Fibroblast of skin of left quadriceps (primary cell): ENCODE measurements around the gene PJA2.

ENCODE experiments used
- DNase-seq, 2 experiments: peaks; one replicate each; pipeline ENCODE4 v3.0.0-alpha.2; 2013; ENCODE audit warnings: low read depth in 2 of 2

The PJA2 gene

DNA sequence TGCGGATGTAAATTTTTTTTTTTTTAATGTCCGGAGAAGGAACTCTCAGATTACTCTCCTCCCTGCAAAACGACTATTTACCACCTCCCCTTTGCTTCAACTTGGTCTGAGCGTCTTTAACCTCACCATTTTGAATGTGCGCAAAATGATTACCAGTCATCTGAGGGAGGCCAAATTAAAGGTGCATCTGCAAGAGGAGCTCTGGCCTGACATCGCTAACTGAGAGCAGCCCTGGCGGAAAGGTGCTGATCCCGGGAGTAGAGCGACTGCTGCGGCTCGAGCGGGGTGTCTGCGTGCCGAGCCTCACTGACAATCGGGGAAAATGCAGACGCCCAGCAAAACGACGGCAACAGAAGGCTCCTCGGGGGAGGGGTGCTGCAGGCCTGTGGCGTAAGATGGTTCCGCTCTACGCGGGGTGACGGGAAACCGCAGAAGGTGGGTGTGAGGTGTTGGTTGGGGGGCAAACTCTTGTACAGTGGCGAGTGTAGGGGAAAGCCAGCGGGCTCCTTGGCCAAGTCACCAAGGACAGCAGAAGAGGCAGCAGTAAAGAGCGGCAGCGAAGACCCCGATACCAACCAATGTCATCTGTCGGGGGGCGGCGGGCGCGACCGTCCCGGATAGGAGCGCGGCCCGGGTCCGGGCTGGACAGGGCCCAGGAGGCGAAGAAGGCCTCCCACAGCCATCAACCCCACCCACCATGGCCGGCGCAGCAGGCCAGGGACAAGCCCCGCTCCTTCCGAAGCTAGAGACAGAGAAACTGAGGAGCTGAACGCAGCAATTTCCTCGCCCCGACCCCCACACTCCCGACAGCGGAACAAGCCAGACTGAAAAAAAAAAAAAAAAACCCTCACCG lies 557 bp downstream of the PJA2 start:
- DNase-seq = peak; percentile 40 to 44

DNA sequence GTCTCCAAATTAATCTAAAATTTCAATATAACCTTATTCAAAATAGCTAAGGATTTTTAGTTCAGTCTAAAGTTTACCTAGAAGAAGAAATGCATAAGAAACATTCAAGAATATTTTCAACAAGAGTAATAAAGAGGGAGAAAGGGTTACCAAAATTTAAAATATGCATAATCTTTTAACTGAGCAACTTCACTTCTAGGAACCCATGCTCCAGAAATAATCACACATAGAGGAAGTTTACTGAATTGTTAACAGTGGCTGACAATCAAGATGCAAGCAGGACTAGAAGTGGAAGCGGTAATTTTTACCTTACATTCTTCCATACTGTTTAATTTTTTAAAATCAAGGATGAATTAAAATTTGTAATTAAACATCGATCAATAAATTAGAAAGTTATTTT lies 1.9 kb downstream of the PJA2 start:
- no peak for DNase-seq

DNA sequence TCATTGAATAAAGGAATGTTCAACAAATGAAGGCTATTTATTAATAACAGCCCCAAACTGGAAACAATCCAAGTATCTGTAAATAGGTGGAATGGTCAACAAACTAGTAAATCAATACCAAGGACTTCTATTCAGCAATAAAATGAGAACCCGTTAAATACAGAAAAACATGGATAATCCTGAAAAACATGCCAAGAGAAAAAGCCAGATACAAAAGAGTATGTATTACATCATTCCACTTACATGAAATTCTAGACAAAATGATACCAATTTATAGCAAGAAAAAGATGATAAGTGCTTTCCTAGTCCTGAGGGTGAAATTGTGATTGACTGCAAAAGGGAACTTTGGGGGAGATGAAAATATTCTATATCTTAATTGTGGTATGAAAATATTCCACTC lies 3.1 kb downstream of the PJA2 start:
- DNase-seq = no peak

DNA sequence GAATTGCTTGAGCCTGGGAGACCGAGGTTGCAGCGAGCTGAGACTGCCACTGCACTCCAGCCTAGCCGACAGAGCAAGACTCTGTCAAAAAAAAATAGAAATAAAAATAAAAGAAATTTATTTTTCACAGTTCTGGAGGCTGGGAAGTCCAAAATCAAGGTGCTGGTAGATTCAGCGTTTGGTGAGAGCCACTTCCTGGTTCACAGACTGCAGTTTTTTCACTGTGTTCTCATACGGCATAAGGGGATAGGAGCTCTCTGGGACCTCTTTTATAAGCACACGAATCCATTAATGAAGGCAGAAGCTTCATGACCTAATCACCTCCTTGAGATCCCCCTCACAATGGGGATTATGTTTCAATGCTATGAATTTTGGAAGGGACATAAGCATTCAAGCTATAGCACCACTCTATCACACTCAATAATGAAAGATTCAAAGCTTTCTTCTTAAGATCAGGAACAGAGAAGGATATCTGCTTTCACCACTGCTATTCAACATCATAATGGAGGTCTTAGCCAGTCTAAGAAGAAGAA lies 5.3 kb downstream of the PJA2 start:
- no peak for DNase-seq

DNA sequence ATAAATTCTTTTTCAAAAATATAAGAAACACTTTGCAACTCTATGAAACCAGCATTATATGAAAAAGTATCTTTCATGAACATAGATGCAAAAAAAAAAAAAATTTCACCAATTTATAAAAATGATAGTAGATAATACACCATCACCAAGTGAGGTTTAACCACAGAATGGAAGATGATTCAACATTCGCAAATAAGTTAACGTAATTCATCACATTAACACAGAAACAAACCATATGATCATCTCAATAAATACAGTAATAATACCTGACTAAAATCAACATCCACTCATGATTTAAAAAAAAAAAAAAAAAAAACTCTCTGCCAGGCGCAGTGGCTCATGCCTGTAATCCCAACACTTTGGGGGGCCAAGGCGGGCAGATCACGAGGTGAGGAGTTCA lies 6.3 kb downstream of the PJA2 start:
- DNase-seq = no peak

DNA sequence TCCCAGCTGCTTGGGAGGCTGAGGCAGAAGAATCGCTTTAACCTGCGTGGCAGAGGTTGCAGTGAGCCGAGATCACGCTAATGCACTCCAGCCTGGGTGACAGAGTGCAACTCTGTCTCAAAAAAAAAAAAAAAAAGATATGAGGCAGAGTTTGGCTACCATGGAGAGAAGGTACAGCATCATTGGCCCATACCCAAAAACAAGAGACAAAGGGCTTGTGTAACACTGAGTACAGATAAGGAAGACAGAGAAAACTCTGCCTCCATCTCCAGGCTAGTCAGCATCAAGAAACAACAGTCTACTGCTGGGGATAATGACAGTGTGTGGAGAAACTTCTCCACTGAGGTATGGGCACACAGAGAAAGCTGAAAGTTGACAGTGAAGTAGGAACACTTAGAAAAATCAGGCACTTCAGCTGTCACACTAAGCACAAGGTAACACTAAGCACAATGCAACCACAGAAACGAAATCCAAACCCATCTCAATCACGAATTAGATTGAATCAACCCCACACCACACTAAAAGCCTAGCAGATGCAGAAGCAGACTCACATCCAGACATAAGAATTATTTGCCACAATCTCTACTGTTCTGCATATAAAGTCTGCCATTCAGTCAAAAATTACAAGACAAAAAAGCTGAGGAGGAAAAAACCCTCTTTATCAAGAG lies 10.5 kb downstream of the PJA2 start:
- no peak for DNase-seq

DNA sequence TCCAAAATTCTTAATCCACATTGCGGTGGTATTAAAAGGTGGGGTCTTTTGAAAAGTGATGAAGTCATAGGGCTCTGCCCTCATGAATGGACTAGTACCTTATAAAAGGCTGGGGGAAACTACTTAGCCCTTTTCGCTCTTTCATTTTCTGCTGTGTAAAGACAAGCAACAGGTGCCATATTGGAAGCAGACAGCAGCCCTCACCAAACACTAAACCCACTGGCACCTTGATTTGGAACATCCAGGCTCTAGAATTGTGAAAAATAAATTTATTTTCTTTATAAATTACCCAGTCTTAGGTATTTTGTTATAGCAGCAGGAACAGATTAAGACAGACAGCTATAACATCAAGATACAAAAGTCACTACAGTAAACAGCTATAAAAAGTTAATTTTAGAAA lies 12.8 kb downstream of the PJA2 start:
- no peak for DNase-seq

- no peak for DNase-seq
Observed at GRCh38 chr5:109394806-109395205, 15.0 kb downstream of the PJA2 start.

GRCh38 chr5:109390188-109390587 lies 19.6 kb downstream of the PJA2 start:
- DNase-seq = no peak

DNA sequence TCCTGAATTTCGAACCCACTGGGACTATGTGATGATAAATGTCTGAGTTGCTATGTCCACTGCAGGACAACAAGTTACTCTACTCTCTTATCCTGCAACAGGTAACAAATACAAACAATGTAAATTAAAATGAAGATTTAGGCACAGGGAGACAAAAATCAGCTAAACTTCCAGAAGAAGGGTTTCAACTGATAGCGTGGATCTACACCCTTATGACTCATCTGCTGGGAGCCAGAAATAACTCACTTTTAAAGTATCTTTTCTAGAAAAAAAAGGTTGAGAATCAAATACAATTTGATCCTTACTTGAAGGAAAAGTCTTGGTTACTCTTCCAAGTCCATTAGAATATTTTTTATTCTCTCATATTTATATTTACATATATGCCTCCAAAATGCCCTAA lies 21.4 kb downstream of the PJA2 start:
- DNase-seq = no peak

DNA sequence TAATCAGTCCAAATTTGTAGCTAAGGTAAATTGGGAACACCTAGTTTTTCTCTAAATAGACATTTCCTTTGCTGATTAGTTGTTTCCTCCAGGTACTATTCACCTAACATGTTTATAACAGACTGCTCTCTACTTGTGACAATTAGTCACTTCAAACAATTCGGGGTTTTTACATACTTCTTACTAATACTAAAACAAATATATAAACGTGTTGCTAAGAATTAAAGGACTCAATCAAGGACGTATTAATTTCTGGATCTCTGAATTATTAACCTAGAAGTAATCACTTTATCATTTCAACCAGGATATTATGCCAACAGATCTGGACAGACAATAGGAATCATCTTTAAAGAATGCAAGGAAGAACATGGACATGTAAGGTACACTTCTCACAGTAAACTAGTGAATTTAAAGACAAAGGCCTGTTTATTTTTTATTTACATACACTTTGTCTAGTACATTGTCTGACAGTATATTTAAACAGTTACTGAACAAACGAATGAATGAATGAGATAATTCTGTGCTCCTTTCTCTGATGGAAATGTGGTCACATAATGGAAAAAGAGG lies 22.3 kb downstream of the PJA2 start:
- no peak for DNase-seq

GRCh38 chr5:109378095-109378494 lies 31.7 kb downstream of the PJA2 start:
- DNase-seq = no peak

- no peak for DNase-seq
Observed at GRCh38 chr5:109374625-109375024, 35.1 kb downstream of the PJA2 start.

- no peak for DNase-seq
Observed at GRCh38 chr5:109373932-109374331, 35.8 kb downstream of the PJA2 start.

DNA sequence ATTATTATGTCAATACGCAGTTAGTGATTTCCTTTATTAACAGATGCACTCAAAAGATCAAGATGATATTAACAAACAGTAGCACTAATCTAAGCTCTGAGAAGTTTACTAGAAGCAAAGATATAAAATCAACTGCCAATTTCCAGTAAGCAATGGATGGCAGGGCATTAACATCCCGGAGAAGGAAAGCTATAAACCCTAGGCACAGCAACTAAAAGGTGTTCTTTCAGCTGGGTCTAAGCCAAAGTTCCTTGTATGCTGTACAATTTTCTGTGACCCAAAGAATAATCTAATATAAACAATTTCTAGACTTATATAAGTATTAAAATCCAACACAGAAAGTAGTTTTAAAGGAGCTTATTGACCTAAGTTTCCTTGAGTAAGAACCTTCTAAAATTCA lies 39.4 kb downstream of the PJA2 start:
- no peak for DNase-seq

GRCh38 chr5:109365653-109366052 lies 44.1 kb downstream of the PJA2 start:
- no peak for DNase-seq

GRCh38 chr5:109364977-109365376 lies 44.8 kb downstream of the PJA2 start:
- no peak for DNase-seq

DNA sequence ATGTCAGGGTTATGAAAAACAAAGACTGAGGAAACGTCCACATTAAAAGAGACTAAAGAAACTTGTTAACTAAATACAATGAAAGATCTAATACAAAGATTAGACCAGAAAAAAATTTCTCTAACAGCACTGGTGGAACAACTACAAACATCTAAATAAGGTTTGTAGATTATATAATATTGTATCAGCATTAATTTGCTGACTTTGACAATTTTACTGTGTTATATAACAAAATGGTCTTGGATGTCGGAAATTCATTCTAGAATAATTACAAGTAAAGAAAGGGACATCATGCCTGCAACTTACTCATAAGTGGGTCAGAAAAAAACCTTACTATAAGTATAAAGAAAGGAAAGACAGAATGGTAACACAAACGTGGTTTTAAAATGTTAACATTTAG lies 50.1 kb downstream of the PJA2 start:
- no peak for DNase-seq

DNA sequence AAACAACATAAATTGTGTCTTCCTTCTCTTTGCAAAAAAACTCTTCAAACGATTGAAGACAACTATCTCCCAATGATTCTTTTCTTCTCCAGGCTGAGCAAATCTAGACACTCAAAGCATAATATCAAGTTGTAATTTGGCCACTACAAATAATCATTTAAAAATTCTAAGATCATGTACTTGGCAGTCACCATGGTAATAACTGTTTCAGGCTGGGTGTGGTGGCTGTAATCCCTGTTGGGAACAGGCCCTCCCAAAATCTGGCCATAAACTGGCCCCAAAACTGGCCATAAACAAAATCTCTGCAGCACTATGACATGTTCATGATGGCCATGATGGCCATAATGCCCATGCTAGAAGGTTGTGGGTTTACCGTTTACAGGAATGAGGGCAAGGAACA lies 52.0 kb downstream of the PJA2 start:
- no peak for DNase-seq

- no peak for DNase-seq
Observed at GRCh38 chr5:109354761-109355160, 55.0 kb downstream of the PJA2 start.

GRCh38 chr5:109351988-109352864 lies 57.5 kb downstream of the PJA2 start:
- DNase-seq = no peak
